Activated naive CD4-positive, alpha-beta T cell treated with anti-CD3 and anti-CD28 coated beads, Interleukin-2, amount 50 U/mL, for 72 hours (primary cell): ENCODE results near the gene GNAO1. TPM values are rescaled to one million over a fixed set of nuclear protein-coding genes. Genes with fewer than 3 reads are reported as not detected.

Experiments used
- ATAC-seq, 2 donors: fragments of 150-1000 bp; cut with Tn5 transposase; 2 replicates each; pipeline ENCODE4 v1.10.0; 2021; ENCODE audit warnings: mild to moderate bottlenecking in 2 of 2, moderate library complexity in 2 of 2
- DNase-seq, 2 donors: peaks; one replicate each; pipeline ENCODE4 v3.0.0; 2021 to 2022; ENCODE audit warnings: low spot score in 2 of 2
- H3K27ac Mint-ChIP-seq, 2 donors: one replicate each; pipeline ENCODE4 v1.8.0; 2022; ENCODE audit warnings: mild to moderate bottlenecking in 2 of 2, mixed read lengths in 2 of 2
- H3K36me3 Mint-ChIP-seq, 2 donors: one replicate each; pipeline ENCODE4 v1.8.0; 2022; ENCODE audit warnings: mixed read lengths in 2 of 2
- H3K9me3 Mint-ChIP-seq, 2 donors: one replicate each; pipeline ENCODE4 v1.8.0; 2022; ENCODE audit warnings: mixed read lengths in 2 of 2
- total RNA-seq, 2 donors: library from RNA; stranded (reverse); gene quantifications; one replicate each; pipeline ENCODE4 v1.2.3, GENCODE V29; 2022

Gene GNAO1
- total RNA-seq, 2 donors from 2014 or later, result 0.25 to 0.37 TPM

GRCh38 chr16:56360117-56361008 lies 169.1 kb downstream of the GNAO1 start:
- H3K9me3 Mint-ChIP-seq, result no peaks in the 10 kb centered on the region
- ATAC-seq (no peak), DNase-seq (peak in 1 of 2 donors; percentile 21)
- H3K36me3 Mint-ChIP-seq, result peaks cover 0 to 4% of the 10 kb centered on the region in 2 donors
- peak overlapping the region; percentile 0 to 43 for H3K27ac Mint-ChIP-seq

GRCh38 chr16:56362057-56362655 lies 170.9 kb downstream of the GNAO1 start:
- H3K36me3 Mint-ChIP-seq, result peaks cover 0 to 4% of the 10 kb centered on the region in 2 donors
- peak overlapping the region in 1 of 2 donors; percentile 81 for H3K27ac Mint-ChIP-seq
- H3K9me3 Mint-ChIP-seq, result no peaks in the 10 kb centered on the region
- ATAC-seq (no peak), DNase-seq (peak in 1 of 2 donors; percentile 50)

DNA sequence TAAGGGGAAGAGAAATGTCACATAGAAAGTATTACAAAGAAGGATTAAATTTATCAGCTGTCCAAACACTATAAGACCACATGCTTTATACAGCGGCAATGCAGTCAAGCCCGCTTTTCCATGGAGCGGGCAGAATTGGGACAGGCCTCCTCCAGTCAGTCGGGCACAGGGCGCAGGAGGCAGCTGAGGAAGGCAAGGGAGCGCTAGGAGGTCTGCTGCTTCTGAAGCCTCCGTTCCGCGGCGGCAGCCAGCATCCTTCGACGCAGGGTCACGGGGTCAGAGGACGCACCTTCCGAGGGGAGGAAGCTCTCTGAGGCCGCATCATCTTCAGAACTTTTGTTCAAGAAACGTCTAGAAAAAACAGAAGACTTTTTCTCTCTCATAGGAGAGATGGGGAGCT lies 171.4 kb downstream of the GNAO1 start:
- DNase-seq (peak in 1 of 2 donors; percentile 30), ATAC-seq (no peak)
- no peaks in the 10 kb centered on the region for H3K9me3 Mint-ChIP-seq
- peaks cover 0 to 4% of the 10 kb centered on the region in 2 donors for H3K36me3 Mint-ChIP-seq
- H3K27ac Mint-ChIP-seq, result peak overlapping the region in 1 of 2 donors; percentile 81

DNA sequence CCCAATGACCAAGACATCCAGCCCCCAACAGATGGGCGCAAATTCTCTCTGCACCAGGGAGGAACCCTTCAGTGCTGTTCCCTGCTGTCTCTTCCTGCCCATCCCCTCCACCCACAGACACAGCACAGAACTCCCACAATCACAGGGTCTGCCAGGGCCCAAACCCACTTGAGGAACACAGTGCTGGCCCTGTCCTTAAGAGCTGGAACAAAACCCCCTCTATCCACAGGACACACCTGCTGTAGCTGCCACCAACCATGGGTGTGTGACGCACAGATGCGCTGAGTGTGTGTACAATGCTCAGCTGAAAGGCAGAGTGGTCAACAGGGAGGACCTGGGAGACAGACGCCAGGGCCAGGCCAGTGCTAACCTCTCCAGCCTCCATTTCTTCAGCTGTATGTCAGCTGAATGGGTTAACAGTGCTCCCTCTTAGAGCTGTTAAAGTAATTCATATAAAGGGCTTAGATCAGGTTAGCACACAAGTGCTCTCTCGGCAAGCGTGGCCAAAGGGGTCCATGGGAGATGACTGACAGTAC lies 172.0 kb downstream of the GNAO1 start:
- H3K9me3 Mint-ChIP-seq, result no peaks in the 10 kb centered on the region
- peaks cover 0 to 4% of the 10 kb centered on the region in 2 donors for H3K36me3 Mint-ChIP-seq
- DNase-seq, result peak in 1 of 2 donors; percentile 28
- no peak overlapping the region for H3K27ac Mint-ChIP-seq
- ATAC-seq, result no peak

GRCh38 chr16:56363781-56364565 lies 172.7 kb downstream of the GNAO1 start:
- H3K9me3 Mint-ChIP-seq, result no peaks in the 10 kb centered on the region
- no peak for ATAC-seq
- H3K27ac Mint-ChIP-seq, result peak overlapping the region; percentile 46 to 72
- peaks cover 0 to 4% of the 10 kb centered on the region in 2 donors for H3K36me3 Mint-ChIP-seq
- DNase-seq, result peak in 1 of 2 donors; percentile 51

DNA sequence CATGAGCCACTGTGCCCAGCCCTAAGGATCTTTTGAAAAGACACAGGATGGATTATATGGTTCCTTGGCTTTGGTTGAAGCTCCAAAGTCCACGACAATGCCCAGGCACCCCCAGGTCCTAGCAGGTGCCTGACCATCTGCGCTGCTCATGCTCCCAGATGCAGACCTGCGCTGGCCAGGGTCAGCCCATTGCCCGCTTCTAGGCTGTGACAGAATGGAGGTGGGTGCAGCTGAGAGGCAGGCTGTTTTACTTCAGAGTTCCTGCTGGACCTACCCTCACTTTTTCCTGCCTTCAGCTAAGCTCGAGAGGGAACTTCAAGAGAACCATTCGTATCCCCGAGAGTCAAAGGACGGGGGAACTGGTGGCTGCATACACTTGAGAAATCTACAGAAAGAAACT lies 173.6 kb downstream of the GNAO1 start:
- Mint-ChIP-seq H3K9me3 (no peaks in the 10 kb centered on the region), H3K36me3 (peaks cover 0 to 2% of the 10 kb centered on the region in 2 donors), H3K27ac (peak overlapping the region; percentile 46 to 72)
- DNase-seq, result no peak
- ATAC-seq, result no peak

DNA sequence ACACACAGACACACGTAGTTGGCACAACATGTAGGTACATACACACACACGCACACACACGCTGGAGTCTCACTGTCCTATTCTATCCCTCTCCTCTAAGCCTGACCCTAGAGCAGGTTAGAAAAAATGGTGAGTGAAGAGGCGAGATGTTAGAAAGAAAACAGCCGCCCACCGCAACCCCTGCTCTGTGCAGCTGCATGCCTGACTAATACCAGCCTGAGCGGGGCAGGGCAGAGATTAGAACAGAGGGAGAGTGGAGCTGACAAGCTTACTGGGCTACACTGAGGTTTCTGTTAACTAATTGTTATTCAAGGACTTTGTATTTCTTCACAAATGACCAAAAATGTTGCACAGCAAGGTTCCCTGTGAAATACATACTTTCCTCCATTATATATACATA lies 174.3 kb downstream of the GNAO1 start:
- Mint-ChIP-seq H3K36me3 (no peaks in the 10 kb centered on the region), H3K27ac (no peak overlapping the region), H3K9me3 (no peaks in the 10 kb centered on the region)
- no peak for DNase-seq
- peak in 1 of 2 donors; percentile 40 for ATAC-seq

DNA sequence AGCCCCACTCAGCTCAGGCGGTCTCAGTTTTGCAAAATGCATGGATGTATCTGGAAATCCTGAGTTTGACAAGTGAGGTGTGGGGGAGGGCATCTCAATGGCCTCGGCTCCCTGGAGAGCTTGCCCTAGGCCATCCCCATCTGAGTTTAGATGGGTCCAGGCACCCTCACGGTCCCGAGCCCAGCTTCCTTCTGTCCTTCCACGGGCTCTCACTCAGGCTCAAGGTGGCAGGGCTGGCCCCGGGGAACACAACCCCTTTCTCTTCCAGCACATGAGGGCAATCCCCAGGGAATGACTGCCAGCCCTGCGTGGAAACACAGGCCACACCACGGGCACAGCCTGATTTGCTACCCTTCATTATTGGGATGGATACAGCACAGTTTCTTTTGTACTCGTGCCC lies 175.7 kb downstream of the GNAO1 start:
- DNase-seq (no peak), ATAC-seq (no peak)
- Mint-ChIP-seq H3K27ac (peak overlapping the region in 1 of 2 donors; percentile 44), H3K36me3 (no peaks in the 10 kb centered on the region), H3K9me3 (no peaks in the 10 kb centered on the region)

DNA sequence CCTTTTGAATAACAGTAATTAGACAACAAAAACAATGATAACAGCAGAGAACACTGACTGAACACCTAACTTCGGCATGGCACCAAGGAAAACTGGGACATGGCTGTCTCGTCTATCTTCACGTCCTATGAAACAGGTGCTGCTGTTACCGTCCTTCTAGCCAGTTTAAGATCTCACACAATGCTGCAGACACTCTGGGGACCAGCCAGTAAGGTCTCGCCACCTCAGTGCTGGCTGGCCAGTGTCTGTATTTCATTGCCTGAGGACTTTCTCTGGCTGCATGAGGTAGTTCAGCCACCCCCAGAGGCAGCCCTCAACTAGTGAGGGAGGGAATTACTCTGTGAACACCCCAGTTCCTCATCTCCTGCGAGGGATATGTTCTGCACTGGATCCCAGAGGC lies 176.5 kb downstream of the GNAO1 start:
- Mint-ChIP-seq H3K36me3 (no peaks in the 10 kb centered on the region), H3K27ac (no peak overlapping the region), H3K9me3 (no peaks in the 10 kb centered on the region)
- ATAC-seq, result no peak
- DNase-seq, result no peak

DNA sequence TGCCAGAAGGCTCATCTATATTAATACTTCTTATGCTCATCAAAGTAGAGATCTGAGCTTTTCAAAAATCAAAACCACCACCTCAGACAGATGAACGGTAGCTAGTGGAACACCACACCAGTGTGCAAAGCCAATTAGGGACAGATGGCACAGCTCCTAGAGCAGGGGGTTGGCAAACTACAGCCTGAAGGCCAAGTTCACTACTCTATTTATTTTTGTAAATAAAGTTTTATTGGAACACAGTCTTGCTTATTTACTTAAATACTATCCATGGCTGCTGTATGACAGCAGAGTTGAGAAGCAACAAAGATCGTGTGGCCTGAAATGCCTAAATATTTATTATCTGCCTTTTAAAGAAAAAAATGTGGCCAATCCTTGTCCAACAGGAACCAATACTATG lies 177.3 kb downstream of the GNAO1 start:
- peak overlapping the region in 1 of 2 donors; percentile 68 for H3K27ac Mint-ChIP-seq
- ATAC-seq, result no peak
- no peak for DNase-seq
- H3K9me3 Mint-ChIP-seq, result no peaks in the 10 kb centered on the region
- no peaks in the 10 kb centered on the region for H3K36me3 Mint-ChIP-seq

DNA sequence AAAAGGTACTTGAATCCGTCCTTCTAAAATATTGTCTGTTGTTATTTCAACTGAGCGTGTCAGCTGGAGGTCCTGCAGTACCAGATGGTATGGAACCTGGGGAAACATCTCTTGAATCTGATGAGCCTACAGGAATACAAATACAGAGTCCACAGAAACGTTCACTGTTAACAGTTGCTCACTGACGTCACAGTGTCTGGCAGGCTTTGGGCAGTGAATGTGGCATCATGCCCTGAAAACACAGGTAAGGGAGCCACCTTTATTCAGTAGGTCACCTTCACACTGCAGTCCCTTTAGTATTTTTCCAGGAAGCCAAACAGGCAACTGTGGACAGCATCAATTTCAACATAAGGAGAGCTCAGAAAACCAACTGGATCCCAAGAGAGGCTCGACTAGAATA lies 177.9 kb downstream of the GNAO1 start:
- no peak for DNase-seq
- Mint-ChIP-seq H3K27ac (no peak overlapping the region), H3K9me3 (no peaks in the 10 kb centered on the region), H3K36me3 (no peaks in the 10 kb centered on the region)
- ATAC-seq, result no peak

GRCh38 chr16:56370185-56370874 lies 179.0 kb downstream of the GNAO1 start:
- ATAC-seq (no peak), DNase-seq (no peak)
- Mint-ChIP-seq H3K27ac (no peak overlapping the region), H3K9me3 (no peaks in the 10 kb centered on the region), H3K36me3 (no peaks in the 10 kb centered on the region)

DNA sequence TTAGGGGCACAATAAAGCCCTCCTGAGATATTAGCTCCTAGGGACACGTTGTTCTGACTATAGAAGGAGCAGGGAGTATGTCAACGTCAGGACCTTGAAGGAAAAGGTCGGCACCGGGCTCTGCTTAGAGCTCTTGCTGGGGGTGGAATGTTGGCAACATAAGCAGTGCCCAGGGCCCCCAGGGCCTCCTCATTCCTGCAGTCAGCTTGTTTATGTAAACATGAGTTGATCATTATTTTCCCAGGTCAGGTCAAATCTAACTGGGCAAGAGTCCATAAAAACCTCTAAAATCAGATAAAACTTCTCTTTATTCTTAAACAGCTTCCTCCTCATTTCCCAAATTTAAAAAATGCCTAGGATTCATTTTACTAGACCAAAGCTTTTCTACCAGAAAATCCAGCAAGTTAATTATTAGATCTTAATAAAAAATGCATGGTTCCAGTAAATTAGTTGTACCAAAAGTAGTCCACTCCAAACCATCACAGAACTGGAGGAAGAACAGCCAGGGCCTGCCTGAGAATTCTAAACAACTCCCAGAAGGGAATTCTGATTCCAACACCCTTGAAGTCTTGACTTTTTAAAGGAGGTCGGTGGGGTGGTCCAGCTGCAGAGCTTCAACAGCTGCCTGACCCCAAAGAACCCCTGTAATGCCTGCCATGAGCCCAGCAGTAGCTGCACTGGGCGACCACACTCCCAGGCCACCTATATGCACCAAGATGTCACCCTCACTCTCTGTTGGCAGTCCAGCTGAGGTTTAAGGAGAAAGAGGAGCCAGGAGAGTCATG lies 179.8 kb downstream of the GNAO1 start:
- peak overlapping the region in 1 of 2 donors; percentile 24 for H3K27ac Mint-ChIP-seq
- H3K9me3 Mint-ChIP-seq, result no peaks in the 10 kb centered on the region
- ATAC-seq (no peak), DNase-seq (no peak)
- H3K36me3 Mint-ChIP-seq, result no peaks in the 10 kb centered on the region

DNA sequence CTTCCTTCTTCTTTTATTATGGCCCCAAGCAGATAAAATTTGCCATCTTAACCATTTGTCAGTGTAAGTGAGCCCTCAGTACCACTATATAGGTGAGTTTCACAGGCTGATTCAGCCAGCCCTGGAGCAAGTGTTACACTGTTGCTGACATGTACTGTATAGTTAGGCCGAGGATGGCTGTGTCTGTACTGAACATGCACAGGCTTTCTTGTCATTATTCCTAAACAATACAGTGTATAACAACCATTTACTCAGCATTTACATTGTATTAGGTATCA lies 180.3 kb downstream of the GNAO1 start:
- Mint-ChIP-seq H3K36me3 (no peaks in the 10 kb centered on the region), H3K27ac (peak overlapping the region in 1 of 2 donors; percentile 24), H3K9me3 (no peaks in the 10 kb centered on the region)
- no peak for DNase-seq
- ATAC-seq, result peak in 1 of 2 donors; percentile 28

- peak; percentile 67 to 81 for ATAC-seq
- Mint-ChIP-seq H3K36me3 (no peaks in the 10 kb centered on the region), H3K9me3 (no peaks in the 10 kb centered on the region), H3K27ac (peak overlapping the region; percentile 5 to 24)
- DNase-seq, result no peak
Measured at GRCh38 chr16:56372013-56372634, 180.8 kb downstream of the GNAO1 start.
